Endothelial cell of hepatic sinusoid (primary cell): ENCODE data around the gene TRIM56.
"Not testable (repeated sequence)": the region's sequence is repeated elsewhere in the genome, so short reads cannot be mapped to it uniquely, and the experiment has no call there.

Source experiments
- in situ Hi-C: cut with HindIII; loops from 2 replicates; pipeline ENCODE4 v1.10.0; 2017; ENCODE audit warnings: low sequenced_read_pairs

Gene TRIM56

GRCh38 chr7:101109368-101109767, 24.1 kb downstream of the TRIM56 start:
- in situ Hi-C loops: no loop called here

GRCh38 chr7:101111261-101111660, 26.0 kb downstream of the TRIM56 start:
- in situ Hi-C loops: no loop called here

- in situ Hi-C loops: no loop called here
Observed at GRCh38 chr7:101112233-101112632, 27.0 kb downstream of the TRIM56 start.

- in situ Hi-C loops: not testable (repeated sequence)
Observed at GRCh38 chr7:101113140-101113539, 27.9 kb downstream of the TRIM56 start.

GRCh38 chr7:101113836-101114235, 28.6 kb downstream of the TRIM56 start:
- in situ Hi-C loops: no loop called here

- in situ Hi-C loops: no loop called here
Observed at GRCh38 chr7:101114492-101114891, 29.2 kb downstream of the TRIM56 start.

- in situ Hi-C loops: no loop called here
Observed at GRCh38 chr7:101115215-101115614, 29.9 kb downstream of the TRIM56 start.

- in situ Hi-C loops: no loop called here
Observed at GRCh38 chr7:101116898-101117297, 31.6 kb downstream of the TRIM56 start.

GRCh38 chr7:101118856-101119255, 33.6 kb downstream of the TRIM56 start:
- in situ Hi-C loops: no loop called here

GRCh38 chr7:101119876-101120275, 34.6 kb downstream of the TRIM56 start:
- in situ Hi-C loops: no loop called here

- in situ Hi-C loops: no loop called here
Observed at GRCh38 chr7:101120315-101120714, 35.0 kb downstream of the TRIM56 start.

GRCh38 chr7:101121631-101121990, 36.3 kb downstream of the TRIM56 start:
- in situ Hi-C loops: not testable (repeated sequence)

- in situ Hi-C loops: no loop called here
Observed at GRCh38 chr7:101121991-101122932, 37.0 kb downstream of the TRIM56 start.

- in situ Hi-C loops: no loop called here
Observed at GRCh38 chr7:101122933-101123702, 37.8 kb downstream of the TRIM56 start.

- in situ Hi-C loops: no loop called here
Observed at GRCh38 chr7:101123703-101124068, 38.4 kb downstream of the TRIM56 start.

GRCh38 chr7:101124376-101125056, 39.2 kb downstream of the TRIM56 start:
- in situ Hi-C loops: no loop called here

- in situ Hi-C loops: no loop called here
Observed at GRCh38 chr7:101125989-101126650, 40.8 kb downstream of the TRIM56 start.

GRCh38 chr7:101126651-101127459, 41.6 kb downstream of the TRIM56 start, which contains the start of gene SERPINE1:
Gene SERPINE1, plus strand, starts transcription at chr7:101127104. Its CDS starts 1,290 bp downstream, at chr7:101128394.
- in situ Hi-C loops: no loop called here

- in situ Hi-C loops: no loop called here
Observed at GRCh38 chr7:101127460-101128039, 42.3 kb downstream of the TRIM56 start.
